Thyroid gland (tissue), 4 donors: ENCODE results near the gene PARP8.

ENCODE experiments used
- CTCF ChIP-seq, 6 experiments: fragments of 200-600 bp in 3 of 6; fragments of 450-650 bp in 3 of 6; sonication (generic) in 3 of 6; IDR thresholded peaks; one replicate each; pipeline ENCODE4 v1.5.1; 2016 to 2019; ENCODE audit warnings: antibody characterized with exemption in 6 of 6, mild to moderate bottlenecking in 2 of 6, inconsistent platforms in 1 of 6, moderate library complexity in 1 of 6
- POLR2A ChIP-seq, 2 donors: fragments of 450-650 bp; IDR thresholded peaks; one replicate each; pipeline ENCODE4 v1.6.1; 2017; ENCODE audit warnings: antibody characterized with exemption in 2 of 2, mild to moderate bottlenecking in 2 of 2, moderate library complexity in 1 of 2

- no peak for TF ChIP-seq CTCF (IDR thresholded peaks at IDR 0.05)
- no peak for TF ChIP-seq POLR2A (IDR thresholded peaks at IDR 0.05)
Observed at GRCh38 chr5:50839472-50839871, 173.0 kb downstream of the PARP8 start.
